Measurements from ENCODE around the gene RBMXL2. TPM values are rescaled to one million over a fixed set of nuclear protein-coding genes. Genes with fewer than 3 reads are reported as not detected.

The RBMXL2 gene
- total RNA-seq, 4 donors from 2014 or later, result 0.19 TPM; not detected in 3

DNA sequence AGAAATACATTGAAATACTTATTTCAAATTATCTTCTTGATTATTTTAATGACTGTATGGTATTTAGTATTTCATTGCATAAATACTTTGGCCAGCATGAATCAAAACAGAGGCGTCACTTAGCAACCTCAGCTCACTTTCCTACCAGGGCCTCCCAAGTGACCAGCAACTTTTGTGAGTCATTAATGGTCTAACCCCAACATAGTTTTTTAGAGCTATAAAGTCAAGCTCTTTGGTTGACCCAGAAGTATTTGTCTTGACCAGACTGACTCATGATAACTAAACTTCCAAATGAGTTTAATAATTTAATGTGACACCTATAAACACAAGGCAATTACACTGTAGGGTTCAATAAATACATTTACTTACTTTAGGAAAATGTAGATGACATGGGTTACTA, 27.9 kb upstream of the RBMXL2 start:
- WGBS, 2 donors, result 57 to 77% methylated on average over 1 of the region's 1 CpG
- Histone ChIP-seq H3K9me3 (no peaks in the 10 kb centered on the region), H3K27ac (no peak overlapping the region), H3K4me3 (no peak overlapping the region), H3K36me3 (no peaks in the 10 kb centered on the region), H3K4me1 (no peaks in the 10 kb centered on the region), H3K27me3 (no peaks in the 10 kb centered on the region)
- DNase-seq, result no peak
- intact Hi-C loops (cut with DNase I), result no loop called here
- no peak for TF ChIP-seq POLR2A (IDR thresholded peaks at IDR 0.05)
- TF ChIP-seq, protein P1, sequence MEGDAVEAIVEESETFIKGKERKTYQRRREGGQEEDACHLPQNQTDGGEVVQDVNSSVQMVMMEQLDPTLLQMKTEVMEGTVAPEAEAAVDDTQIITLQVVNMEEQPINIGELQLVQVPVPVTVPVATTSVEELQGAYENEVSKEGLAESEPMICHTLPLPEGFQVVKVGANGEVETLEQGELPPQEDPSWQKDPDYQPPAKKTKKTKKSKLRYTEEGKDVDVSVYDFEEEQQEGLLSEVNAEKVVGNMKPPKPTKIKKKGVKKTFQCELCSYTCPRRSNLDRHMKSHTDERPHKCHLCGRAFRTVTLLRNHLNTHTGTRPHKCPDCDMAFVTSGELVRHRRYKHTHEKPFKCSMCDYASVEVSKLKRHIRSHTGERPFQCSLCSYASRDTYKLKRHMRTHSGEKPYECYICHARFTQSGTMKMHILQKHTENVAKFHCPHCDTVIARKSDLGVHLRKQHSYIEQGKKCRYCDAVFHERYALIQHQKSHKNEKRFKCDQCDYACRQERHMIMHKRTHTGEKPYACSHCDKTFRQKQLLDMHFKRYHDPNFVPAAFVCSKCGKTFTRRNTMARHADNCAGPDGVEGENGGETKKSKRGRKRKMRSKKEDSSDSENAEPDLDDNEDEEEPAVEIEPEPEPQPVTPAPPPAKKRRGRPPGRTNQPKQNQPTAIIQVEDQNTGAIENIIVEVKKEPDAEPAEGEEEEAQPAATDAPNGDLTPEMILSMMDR (IDR thresholded peaks at IDR 0.05), result no peak

DNA sequence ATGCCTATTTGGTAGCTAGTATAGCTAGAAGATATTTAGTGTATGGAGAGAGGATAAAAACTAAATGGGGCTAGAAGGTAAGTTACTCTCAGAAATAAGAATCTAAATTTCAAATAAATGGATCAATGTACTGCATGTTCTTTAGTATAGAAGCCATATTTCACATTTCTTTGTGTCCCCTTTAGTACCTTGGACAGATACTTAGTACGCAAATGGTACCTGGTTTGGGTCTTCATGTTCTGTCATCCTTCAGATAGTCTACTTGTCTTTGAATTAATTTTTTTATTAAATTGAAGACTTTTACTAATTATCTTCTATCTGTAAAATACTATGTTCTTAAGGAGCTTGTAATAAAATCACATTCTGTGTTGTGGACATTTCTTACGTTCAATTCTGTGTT, 26.3 kb upstream of the RBMXL2 start:
- TF ChIP-seq, protein P1 (IDR thresholded peaks at IDR 0.05), result no peak
- TF ChIP-seq POLR2A (IDR thresholded peaks at IDR 0.05), result no peak
- WGBS, 2 donors, result 86 to 93% methylated on average over 2 of the region's 2 CpGs
- no peaks in the 10 kb centered on the region for H3K36me3 ChIP-seq
- H3K4me1 ChIP-seq, result no peaks in the 10 kb centered on the region
- DNase-seq, result no peak
- H3K27me3 ChIP-seq, result no peaks in the 10 kb centered on the region
- no peak overlapping the region for H3K4me3 ChIP-seq
- intact Hi-C loops (cut with DNase I), result no loop called here
- H3K27ac ChIP-seq, result no peak overlapping the region
- H3K9me3 ChIP-seq, result no peaks in the 10 kb centered on the region

DNA sequence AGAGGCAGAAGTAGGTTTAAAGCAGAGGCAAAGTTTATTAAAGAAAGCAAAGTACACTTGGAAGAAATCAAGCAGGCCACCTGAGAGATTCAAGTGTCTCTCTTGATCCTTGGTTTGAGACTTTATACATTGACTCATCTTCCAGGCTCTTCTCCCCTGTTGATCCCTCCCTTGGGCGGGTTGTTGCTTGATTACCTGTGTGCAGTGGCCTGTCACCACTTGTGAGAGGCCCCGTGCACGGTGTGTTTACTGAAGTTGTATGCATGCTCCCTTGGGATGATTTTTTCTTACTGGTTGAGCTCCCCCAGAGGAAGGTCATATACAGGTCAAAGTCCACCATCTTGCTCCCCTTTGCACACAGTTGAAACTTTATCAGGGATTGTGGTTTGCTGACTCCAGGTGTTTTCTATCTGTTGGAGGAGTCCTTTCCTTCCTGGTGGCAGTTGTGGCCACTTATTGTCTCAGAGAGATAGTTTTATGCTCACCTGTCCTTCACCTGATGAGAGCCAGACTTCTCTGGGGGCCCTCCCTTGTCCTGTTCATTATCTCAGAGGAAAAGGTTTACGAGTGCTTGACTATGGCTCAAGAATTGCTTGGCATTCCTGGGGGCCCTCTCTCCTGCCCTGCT, 16.3 kb upstream of the RBMXL2 start:
- Histone ChIP-seq H3K9me3 (no peaks in the 10 kb centered on the region), H3K27me3 (no peaks in the 10 kb centered on the region), H3K36me3 (no peaks in the 10 kb centered on the region), H3K4me3 (no peak overlapping the region), H3K4me1 (no peaks in the 10 kb centered on the region), H3K27ac (no peak overlapping the region)
- intact Hi-C loops (cut with DNase I), result no loop called here
- DNase-seq, result no peak
- WGBS, 2 donors, result 43 to 44% methylated on average over 4 of the region's 4 CpGs
- TF ChIP-seq, protein P1 (IDR thresholded peaks at IDR 0.05), result no peak
- TF ChIP-seq POLR2A (IDR thresholded peaks at IDR 0.05), result no peak

DNA sequence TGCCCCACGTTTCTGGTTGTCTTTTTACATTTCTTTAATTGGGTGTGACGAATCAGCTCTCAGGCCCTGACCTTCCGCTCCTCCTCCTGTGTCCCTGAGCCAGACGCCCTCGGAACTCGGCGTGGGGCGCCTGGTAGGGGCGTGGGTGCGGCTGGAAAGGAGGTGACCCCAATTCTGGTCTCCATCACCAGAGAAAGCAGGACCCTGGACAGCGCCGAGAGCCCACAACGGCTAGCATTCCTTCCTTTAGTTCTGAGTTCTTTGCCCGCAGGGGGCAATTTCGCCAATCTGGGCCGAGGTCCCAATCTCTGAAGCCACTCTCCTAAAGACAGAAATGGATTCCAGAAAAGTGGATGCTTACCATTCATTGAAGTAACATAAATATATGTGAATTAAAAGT, 11.7 kb upstream of the RBMXL2 start:
- intact Hi-C loops (cut with DNase I), result no loop called here
- Histone ChIP-seq H3K27me3 (no peaks in the 10 kb centered on the region), H3K36me3 (no peaks in the 10 kb centered on the region), H3K4me1 (no peaks in the 10 kb centered on the region), H3K9me3 (no peaks in the 10 kb centered on the region), H3K4me3 (no peak overlapping the region), H3K27ac (no peak overlapping the region)
- DNase-seq, result no peak
- TF ChIP-seq POLR2A (IDR thresholded peaks at IDR 0.05), result no peak
- TF ChIP-seq, protein P1 (IDR thresholded peaks at IDR 0.05), result no peak
- WGBS, 2 donors, result 74 to 77% methylated on average over 7 to 15 of the region's 16 CpGs

DNA sequence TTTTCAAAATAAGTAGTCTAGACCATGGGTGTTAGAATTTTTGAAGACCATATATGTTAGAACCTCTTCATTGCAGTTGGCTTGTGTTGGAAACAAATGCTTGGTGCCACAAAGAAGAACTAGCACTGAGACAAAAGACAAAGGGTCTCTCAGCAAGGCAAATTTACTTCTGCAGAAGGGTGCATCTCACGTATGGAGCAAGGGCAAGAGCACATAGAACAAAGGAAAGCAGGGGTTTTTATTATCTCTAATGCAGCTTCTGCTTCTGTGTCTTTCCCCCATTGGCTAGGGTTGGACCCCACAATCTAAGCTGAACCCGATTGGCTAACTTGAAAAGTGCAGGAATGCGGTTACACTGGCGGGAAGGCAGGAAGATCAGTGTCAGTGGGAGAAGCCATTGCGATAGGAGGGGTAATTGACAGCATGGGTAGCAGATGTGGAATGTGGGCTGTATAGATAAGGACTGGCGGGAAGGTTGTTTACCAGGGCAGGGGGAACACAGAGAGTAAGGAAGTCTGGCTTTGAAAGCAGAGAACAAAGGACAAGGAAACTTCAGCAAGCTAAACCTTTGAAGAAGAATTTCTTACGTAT, 9.2 kb upstream of the RBMXL2 start:
- Histone ChIP-seq H3K27me3 (no peaks in the 10 kb centered on the region), H3K27ac (no peak overlapping the region), H3K9me3 (no peaks in the 10 kb centered on the region), H3K36me3 (no peaks in the 10 kb centered on the region), H3K4me3 (no peak overlapping the region), H3K4me1 (no peaks in the 10 kb centered on the region)
- WGBS, 2 donors, result 76 to 81% methylated on average over 7 of the region's 7 CpGs
- no peak for DNase-seq
- TF ChIP-seq, protein P1 (IDR thresholded peaks at IDR 0.05), result no peak
- no peak for TF ChIP-seq POLR2A (IDR thresholded peaks at IDR 0.05)
- intact Hi-C loops (cut with DNase I), result no loop called here

Data from esophagus squamous epithelium (tissue), 5 donors.